ENCODE results near the gene TSPAN9. TPM values are rescaled to one million over a fixed set of nuclear protein-coding genes. Genes with fewer than 3 reads are reported as not detected.

The TSPAN9 gene
- total RNA-seq, 1 donor from 2014 or later: 109 TPM

DNA sequence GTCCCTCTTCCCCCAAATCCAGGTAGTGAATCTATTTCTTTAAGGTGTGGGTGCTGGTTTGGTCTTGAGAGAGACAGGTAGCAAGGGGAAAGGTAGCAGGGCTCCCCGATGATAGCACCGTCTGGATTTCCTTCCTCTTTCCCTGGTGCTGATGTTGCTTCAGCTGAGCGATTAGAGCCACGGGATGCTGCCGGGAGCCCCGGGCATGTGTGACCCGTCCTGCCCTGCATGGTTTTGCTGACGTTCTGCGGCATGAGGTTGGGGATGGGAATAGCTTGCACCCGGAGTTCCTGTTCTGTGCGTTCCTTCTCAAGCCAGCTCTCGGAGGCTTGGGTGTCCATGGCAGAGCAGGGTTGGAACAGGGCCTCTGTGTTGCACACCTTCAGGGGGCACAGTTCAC is 107.3 kb downstream of the TSPAN9 start:
- intact Hi-C loops (cut with DNase I): no loop called here
- peaks cover 7 to 25% of the 10 kb centered on the region in 2 donors for H3K4me1 ChIP-seq
- H3K36me3 ChIP-seq: no peaks in the 10 kb centered on the region
- H3K4me3 ChIP-seq: no peak overlapping the region
- H3K27me3 ChIP-seq: no peaks in the 10 kb centered on the region
- H3K9me3 ChIP-seq: no peaks in the 10 kb centered on the region
- TF ChIP-seq, protein P1, sequence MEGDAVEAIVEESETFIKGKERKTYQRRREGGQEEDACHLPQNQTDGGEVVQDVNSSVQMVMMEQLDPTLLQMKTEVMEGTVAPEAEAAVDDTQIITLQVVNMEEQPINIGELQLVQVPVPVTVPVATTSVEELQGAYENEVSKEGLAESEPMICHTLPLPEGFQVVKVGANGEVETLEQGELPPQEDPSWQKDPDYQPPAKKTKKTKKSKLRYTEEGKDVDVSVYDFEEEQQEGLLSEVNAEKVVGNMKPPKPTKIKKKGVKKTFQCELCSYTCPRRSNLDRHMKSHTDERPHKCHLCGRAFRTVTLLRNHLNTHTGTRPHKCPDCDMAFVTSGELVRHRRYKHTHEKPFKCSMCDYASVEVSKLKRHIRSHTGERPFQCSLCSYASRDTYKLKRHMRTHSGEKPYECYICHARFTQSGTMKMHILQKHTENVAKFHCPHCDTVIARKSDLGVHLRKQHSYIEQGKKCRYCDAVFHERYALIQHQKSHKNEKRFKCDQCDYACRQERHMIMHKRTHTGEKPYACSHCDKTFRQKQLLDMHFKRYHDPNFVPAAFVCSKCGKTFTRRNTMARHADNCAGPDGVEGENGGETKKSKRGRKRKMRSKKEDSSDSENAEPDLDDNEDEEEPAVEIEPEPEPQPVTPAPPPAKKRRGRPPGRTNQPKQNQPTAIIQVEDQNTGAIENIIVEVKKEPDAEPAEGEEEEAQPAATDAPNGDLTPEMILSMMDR (IDR thresholded peaks at IDR 0.05): no peak
- DNase-seq (ENCODE audit: low spot score in 2 of 2): no peak
- H3K27ac ChIP-seq: peak overlapping the region; percentile 79 to 82

DNA sequence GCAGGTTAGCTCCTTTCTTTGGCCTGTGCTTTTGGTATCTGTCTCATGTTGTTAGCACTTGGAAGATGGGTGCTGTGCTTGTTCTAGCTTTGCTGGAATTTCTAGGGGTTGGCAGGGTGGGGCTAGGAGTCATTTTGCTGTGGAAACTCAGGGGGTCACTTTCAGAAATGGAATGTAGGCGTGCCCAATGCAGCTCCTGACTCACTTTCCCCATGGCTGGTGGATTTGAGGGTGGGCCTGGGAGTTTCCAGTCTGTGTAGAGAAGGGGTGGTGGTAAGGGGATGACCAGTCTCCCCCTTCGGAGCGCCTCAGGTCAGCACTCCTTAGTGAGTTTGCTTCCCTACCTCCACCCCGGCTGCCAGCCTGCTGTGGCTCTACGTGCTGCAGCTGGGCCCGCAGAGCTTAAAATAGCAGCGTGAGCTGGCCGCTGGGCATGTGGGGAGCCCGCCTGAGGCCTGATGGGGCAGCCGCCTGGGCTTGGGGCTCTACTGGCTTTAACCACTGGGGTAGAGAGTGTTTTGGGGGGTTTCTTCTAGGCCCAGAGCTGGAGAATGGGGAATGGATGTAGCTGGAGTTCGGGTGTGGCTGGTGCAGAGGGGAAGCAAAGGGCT is 108.2 kb downstream of the TSPAN9 start:
- H3K4me1 ChIP-seq: peaks cover 7 to 25% of the 10 kb centered on the region in 2 donors
- intact Hi-C loops (cut with DNase I): no loop called here
- H3K27me3 ChIP-seq: no peaks in the 10 kb centered on the region
- TF ChIP-seq, protein P1 (IDR thresholded peaks at IDR 0.05): no peak
- H3K27ac ChIP-seq: peak overlapping the region; percentile 79 to 82
- H3K4me3 ChIP-seq: no peak overlapping the region
- DNase-seq (ENCODE audit: low spot score in 2 of 2): peak; percentile 35 to 75
- H3K9me3 ChIP-seq: no peaks in the 10 kb centered on the region
- H3K36me3 ChIP-seq: no peaks in the 10 kb centered on the region

DNA sequence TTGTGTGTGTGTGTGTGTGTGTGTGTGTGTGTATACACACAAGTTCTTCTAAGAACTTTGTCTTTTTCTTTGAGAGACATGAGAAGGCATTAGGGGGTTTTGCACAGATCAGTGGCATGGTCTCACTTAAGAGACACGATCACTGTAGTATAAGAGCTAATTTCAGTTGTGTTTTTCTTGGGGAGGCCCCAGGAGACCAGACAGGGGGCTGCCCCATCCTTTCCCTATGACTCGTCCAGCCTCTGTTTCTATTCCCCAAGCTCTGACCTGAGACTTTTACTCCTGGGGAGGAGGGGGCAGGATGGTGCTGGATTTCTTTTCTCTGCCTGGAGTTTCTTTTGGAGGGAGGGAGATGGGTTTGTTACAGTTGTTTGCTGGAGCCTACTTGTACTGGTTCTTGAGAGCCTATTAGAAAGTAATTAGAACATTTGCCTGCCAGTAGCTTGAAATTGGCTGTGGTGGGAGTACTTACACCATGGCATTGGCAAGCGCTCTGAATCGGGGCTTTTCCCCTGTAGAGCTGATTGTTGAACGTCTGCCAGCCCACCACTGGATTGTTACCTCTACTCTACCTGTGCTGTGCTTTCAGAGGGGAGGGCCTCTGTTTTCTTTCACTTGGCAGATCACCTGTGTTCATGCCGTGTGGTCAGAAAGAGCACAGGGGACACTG is 109.5 kb downstream of the TSPAN9 start:
- peak overlapping the region in 1 of 2 donors; percentile 79 for H3K27ac ChIP-seq
- intact Hi-C loops (cut with DNase I): no loop called here

DNA sequence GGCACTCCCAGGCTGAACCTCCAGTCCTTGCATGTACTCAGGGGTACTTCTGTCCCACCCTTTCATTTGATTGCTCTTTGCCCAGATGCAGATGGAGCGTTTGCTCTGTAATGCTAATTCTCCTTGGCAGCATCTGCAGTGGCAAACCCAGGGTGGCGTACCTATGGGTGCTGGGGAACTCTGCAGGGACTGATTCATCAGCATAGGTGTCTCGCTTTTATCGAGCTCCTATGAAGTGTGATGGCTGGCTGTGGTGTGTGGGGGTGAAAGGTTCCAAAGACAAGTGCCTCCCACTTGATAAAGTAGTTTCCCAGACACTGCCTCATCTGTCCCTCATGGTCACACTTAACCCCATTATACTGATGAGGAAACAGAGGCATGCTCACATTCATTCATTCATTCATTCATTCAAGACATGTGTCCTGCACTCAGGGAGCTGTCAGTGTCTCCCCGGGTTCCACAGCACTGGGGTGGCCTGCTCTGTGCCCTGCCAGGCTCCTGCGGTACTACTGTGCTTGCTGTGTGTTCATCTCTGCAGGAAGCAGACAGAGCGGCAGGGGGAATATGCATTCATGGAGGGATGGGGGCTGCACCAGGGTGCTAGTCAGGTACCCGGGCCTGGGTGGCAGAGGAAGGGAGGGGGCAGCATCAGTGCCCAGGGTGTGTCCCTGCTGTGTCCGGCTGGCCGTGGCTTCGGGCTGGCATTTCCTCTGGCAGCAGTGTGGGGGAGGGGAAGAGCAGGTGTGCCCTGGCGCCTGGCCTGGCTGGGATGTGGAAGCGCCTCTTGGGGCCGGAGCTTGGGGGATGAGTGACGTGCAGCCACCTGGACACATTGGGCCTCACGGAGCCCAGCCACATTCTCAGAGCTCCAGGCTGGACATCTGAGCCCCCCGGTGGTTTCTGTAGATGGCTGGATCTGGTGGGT is 110.9 kb downstream of the TSPAN9 start:
- DNase-seq (ENCODE audit: low spot score in 2 of 2): no peak
- intact Hi-C loops (cut with DNase I): no loop called here
- H3K27me3 ChIP-seq: no peaks in the 10 kb centered on the region
- TF ChIP-seq, protein P1 (IDR thresholded peaks at IDR 0.05): no peak
- H3K9me3 ChIP-seq: no peaks in the 10 kb centered on the region
- peaks cover 7 to 25% of the 10 kb centered on the region in 2 donors for H3K4me1 ChIP-seq
- no peak overlapping the region for H3K27ac ChIP-seq
- no peak overlapping the region for H3K4me3 ChIP-seq
- no peaks in the 10 kb centered on the region for H3K36me3 ChIP-seq

More for the DNA sequence above, 109.5 kb downstream of the TSPAN9 start:
- H3K4me3 ChIP-seq: no peak overlapping the region
- no peak for DNase-seq (ENCODE audit: low spot score in 2 of 2)
- no peaks in the 10 kb centered on the region for H3K36me3 ChIP-seq
- no peaks in the 10 kb centered on the region for H3K27me3 ChIP-seq
- TF ChIP-seq, protein P1 (IDR thresholded peaks at IDR 0.05): no peak
- peaks cover 7 to 25% of the 10 kb centered on the region in 2 donors for H3K4me1 ChIP-seq
- H3K9me3 ChIP-seq: no peaks in the 10 kb centered on the region

DNA sequence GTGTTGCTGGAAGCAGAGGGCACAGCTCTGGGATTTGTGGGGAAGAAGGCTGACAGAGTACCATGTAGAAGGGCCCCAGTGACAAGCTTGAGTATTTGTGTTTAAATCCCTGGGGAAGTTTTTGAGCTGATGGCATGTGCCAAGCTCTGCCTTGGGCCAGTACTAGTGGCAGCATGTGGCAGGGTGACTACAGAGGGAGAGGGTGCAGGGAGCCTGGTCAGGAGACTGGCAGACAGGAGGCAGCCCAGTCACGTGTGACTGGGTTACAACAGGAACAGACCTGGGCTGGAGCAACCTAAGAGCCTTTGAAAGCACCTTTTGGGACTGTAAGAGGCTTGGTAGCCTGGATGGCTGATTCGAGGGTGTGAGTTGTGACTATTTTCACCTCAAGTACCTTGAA is 112.1 kb downstream of the TSPAN9 start:
- DNase-seq (ENCODE audit: low spot score in 2 of 2): no peak
- H3K27me3 ChIP-seq: no peaks in the 10 kb centered on the region
- H3K4me1 ChIP-seq: peaks cover 7 to 25% of the 10 kb centered on the region in 2 donors
- TF ChIP-seq, protein P1 (IDR thresholded peaks at IDR 0.05): no peak
- intact Hi-C loops (cut with DNase I): no loop called here
- H3K27ac ChIP-seq: no peak overlapping the region
- H3K4me3 ChIP-seq: no peak overlapping the region
- H3K9me3 ChIP-seq: no peaks in the 10 kb centered on the region
- no peaks in the 10 kb centered on the region for H3K36me3 ChIP-seq

Measured in ascending aorta (tissue), 2 donors.